Liver (tissue), 3 donors: ENCODE results near the gene MFSD1.

Experiments
- CTCF ChIP-seq: fragments of 150-350 bp; IDR thresholded peaks from 2 replicates; pipeline ENCODE4 v1.5.1; 2017; ENCODE audit warnings: improper control_type of control experiment, low read depth, low read length; ENCODE audit not compliant: missing input control
- FOXA1 ChIP-seq: IDR thresholded peaks from 2 replicates; pipeline ENCODE4 v1.6.1; 2016; ENCODE audit warnings: antibody characterized with exemption
- GABPA ChIP-seq, 2 donors: IDR thresholded peaks in 1 of 2; conservative IDR thresholded peaks in 1 of 2; 2 replicates each; pipeline ENCODE4 v1.6.1; 2016; ENCODE audit warnings: antibody characterized with exemption in 2 of 2, mild to moderate bottlenecking in 1 of 2, moderate library complexity in 1 of 2
- HNF4A ChIP-seq, 2 donors: conservative IDR thresholded peaks; 2 replicates each; pipeline ENCODE4 v1.6.1; 2016; ENCODE audit warnings: antibody characterized with exemption in 2 of 2, mild to moderate bottlenecking in 2 of 2
- HNF4G ChIP-seq: IDR thresholded peaks from 2 replicates; pipeline ENCODE4 v1.6.1; 2016; ENCODE audit warnings: antibody characterized with exemption
- RAD21 ChIP-seq, 2 donors: IDR thresholded peaks; 2 replicates each; pipeline ENCODE4 v1.6.1; 2016; ENCODE audit warnings: antibody characterized with exemption in 2 of 2, mild to moderate bottlenecking in 2 of 2
- RXRA ChIP-seq, 2 donors: IDR thresholded peaks; 2 replicates each; pipeline ENCODE4 v1.6.1; 2017 to 2018; ENCODE audit warnings: antibody characterized with exemption in 2 of 2, mild to moderate bottlenecking in 1 of 2
- SP1 ChIP-seq: IDR thresholded peaks from 2 replicates; pipeline ENCODE4 v1.6.1; 2018; ENCODE audit warnings: antibody characterized with exemption, mild to moderate bottlenecking
- TAF1 ChIP-seq: conservative IDR thresholded peaks from 2 replicates; pipeline ENCODE4 v1.6.1; 2016; ENCODE audit warnings: antibody characterized with exemption, mild to moderate bottlenecking
- TF ChIP-seq, protein P1 (sequence below): IDR thresholded peaks from 2 replicates; pipeline ENCODE4 v1.6.1; 2016; ENCODE audit warnings: antibody characterized with exemption, mild to moderate bottlenecking
- TF ChIP-seq, protein P2 (sequence below): IDR thresholded peaks from 2 replicates; pipeline ENCODE4 v1.6.1; 2016; ENCODE audit warnings: antibody characterized with exemption
- donor health status: healthy.
- donor health status: healthy.

- TF ChIP-seq RXRA (IDR thresholded peaks at IDR 0.05) (no peak), CTCF (no peak), GABPA (IDR thresholded peaks at IDR 0.05 in 1 of 2, conservative IDR thresholded peaks at IDR 0.05 in 1 of 2) (no peak), SP1 (no peak), TAF1 (no peak), RAD21 (IDR thresholded peaks at IDR 0.05) (no peak), HNF4A (conservative IDR thresholded peaks at IDR 0.05) (no peak), HNF4G (no peak), FOXA1 (no peak)
- TF ChIP-seq, protein P1, sequence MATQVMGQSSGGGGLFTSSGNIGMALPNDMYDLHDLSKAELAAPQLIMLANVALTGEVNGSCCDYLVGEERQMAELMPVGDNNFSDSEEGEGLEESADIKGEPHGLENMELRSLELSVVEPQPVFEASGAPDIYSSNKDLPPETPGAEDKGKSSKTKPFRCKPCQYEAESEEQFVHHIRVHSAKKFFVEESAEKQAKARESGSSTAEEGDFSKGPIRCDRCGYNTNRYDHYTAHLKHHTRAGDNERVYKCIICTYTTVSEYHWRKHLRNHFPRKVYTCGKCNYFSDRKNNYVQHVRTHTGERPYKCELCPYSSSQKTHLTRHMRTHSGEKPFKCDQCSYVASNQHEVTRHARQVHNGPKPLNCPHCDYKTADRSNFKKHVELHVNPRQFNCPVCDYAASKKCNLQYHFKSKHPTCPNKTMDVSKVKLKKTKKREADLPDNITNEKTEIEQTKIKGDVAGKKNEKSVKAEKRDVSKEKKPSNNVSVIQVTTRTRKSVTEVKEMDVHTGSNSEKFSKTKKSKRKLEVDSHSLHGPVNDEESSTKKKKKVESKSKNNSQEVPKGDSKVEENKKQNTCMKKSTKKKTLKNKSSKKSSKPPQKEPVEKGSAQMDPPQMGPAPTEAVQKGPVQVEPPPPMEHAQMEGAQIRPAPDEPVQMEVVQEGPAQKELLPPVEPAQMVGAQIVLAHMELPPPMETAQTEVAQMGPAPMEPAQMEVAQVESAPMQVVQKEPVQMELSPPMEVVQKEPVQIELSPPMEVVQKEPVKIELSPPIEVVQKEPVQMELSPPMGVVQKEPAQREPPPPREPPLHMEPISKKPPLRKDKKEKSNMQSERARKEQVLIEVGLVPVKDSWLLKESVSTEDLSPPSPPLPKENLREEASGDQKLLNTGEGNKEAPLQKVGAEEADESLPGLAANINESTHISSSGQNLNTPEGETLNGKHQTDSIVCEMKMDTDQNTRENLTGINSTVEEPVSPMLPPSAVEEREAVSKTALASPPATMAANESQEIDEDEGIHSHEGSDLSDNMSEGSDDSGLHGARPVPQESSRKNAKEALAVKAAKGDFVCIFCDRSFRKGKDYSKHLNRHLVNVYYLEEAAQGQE, result no peak
- TF ChIP-seq, protein P2, sequence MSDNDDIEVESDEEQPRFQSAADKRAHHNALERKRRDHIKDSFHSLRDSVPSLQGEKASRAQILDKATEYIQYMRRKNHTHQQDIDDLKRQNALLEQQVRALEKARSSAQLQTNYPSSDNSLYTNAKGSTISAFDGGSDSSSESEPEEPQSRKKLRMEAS, result no peak
These were observed 31.0 kb upstream of the MFSD1 start for GRCh38 chr3:158770741-158771350.
